HUES64 (cell line): ENCODE measurements around the gene POC5.

Experiments
- H3K27ac ChIP-seq: 2 replicates; pipeline ENCODE4 v1.7.0; 2013; ENCODE audit warnings: low read depth, low read length, inconsistent platforms
- H3K27me3 ChIP-seq: 2 replicates; pipeline ENCODE4 v1.6.1; 2013; ENCODE audit warnings: mild to moderate bottlenecking, low read length; ENCODE audit not compliant: insufficient read depth
- H3K36me3 ChIP-seq: 2 replicates; pipeline ENCODE4 v1.6.1; 2013; ENCODE audit warnings: mild to moderate bottlenecking, low read length; ENCODE audit not compliant: insufficient read depth
- H3K4me1 ChIP-seq: 2 replicates; pipeline ENCODE4 v1.6.1; 2013; ENCODE audit warnings: mild to moderate bottlenecking, low read length, moderate library complexity; ENCODE audit not compliant: insufficient read depth
- H3K4me3 ChIP-seq: 2 replicates; pipeline ENCODE4 v1.5.1; 2013; ENCODE audit warnings: mild to moderate bottlenecking, low read length, moderate library complexity
- H3K9ac ChIP-seq: 2 replicates; pipeline ENCODE4 v1.6.1; 2013; ENCODE audit warnings: mild to moderate bottlenecking, low read depth, low read length
- H3K9me3 ChIP-seq: 2 replicates; pipeline ENCODE4 v1.6.1; 2013; ENCODE audit warnings: low read depth, low read length; ENCODE audit not compliant: insufficient read depth
- WGBS: fragments of 150-250, 120-280 bp; methylation state at CpG from one replicate; pipeline ENCODE4 v1.1.7; 2013; ENCODE audit warnings: missing lambda C conversion rate; 5-methylcytosine and 5-hydroxymethylcytosine counted together

The POC5 gene

GRCh38 chr5:75637949-75638348, 79.3 kb downstream of the POC5 start:
- 93% methylated on average over 1 of the region's 1 CpG for WGBS

GRCh38 chr5:75632321-75632720, 84.9 kb downstream of the POC5 start:
- no peaks in the 10 kb centered on the region for H3K27me3 ChIP-seq
- 31% methylated on average over 1 of the region's 1 CpG for WGBS
- no peaks in the 10 kb centered on the region for H3K4me1 ChIP-seq
- H3K27ac ChIP-seq, result no peak overlapping the region
- H3K36me3 ChIP-seq, result no peaks in the 10 kb centered on the region
- no peak overlapping the region for H3K9ac ChIP-seq
- no peak overlapping the region for H3K4me3 ChIP-seq
- H3K9me3 ChIP-seq, result no peaks in the 10 kb centered on the region

More at GRCh38 chr5:75637949-75638348, 79.3 kb downstream of the POC5 start:
- Histone ChIP-seq H3K9ac (no peak overlapping the region), H3K9me3 (no peaks in the 10 kb centered on the region), H3K4me1 (no peaks in the 10 kb centered on the region), H3K27me3 (no peaks in the 10 kb centered on the region), H3K36me3 (no peaks in the 10 kb centered on the region), H3K4me3 (no peak overlapping the region), H3K27ac (no peak overlapping the region)

- H3K27me3 ChIP-seq, result no peaks in the 10 kb centered on the region
- no peak overlapping the region for H3K27ac ChIP-seq
- no peaks in the 10 kb centered on the region for H3K36me3 ChIP-seq
- WGBS, result 96% methylated on average over 2 of the region's 2 CpGs
- H3K4me3 ChIP-seq, result no peak overlapping the region
- no peaks in the 10 kb centered on the region for H3K9me3 ChIP-seq
- no peaks in the 10 kb centered on the region for H3K4me1 ChIP-seq
- no peak overlapping the region for H3K9ac ChIP-seq
These were observed 86.4 kb downstream of the POC5 start for GRCh38 chr5:75630875-75631274.

- no peaks in the 10 kb centered on the region for H3K27me3 ChIP-seq
- no peak overlapping the region for H3K27ac ChIP-seq
- H3K9me3 ChIP-seq, result no peaks in the 10 kb centered on the region
- WGBS, result 85% methylated on average over 1 of the region's 1 CpG
- no peaks in the 10 kb centered on the region for H3K36me3 ChIP-seq
- no peaks in the 10 kb centered on the region for H3K4me1 ChIP-seq
- no peak overlapping the region for H3K9ac ChIP-seq
- no peak overlapping the region for H3K4me3 ChIP-seq
These were observed 89.4 kb downstream of the POC5 start for GRCh38 chr5:75627801-75628200.

GRCh38 chr5:75626959-75627358, 90.3 kb downstream of the POC5 start:
- H3K36me3 ChIP-seq, result no peaks in the 10 kb centered on the region
- H3K9ac ChIP-seq, result no peak overlapping the region
- no peak overlapping the region for H3K4me3 ChIP-seq
- H3K9me3 ChIP-seq, result no peaks in the 10 kb centered on the region
- no peak overlapping the region for H3K27ac ChIP-seq
- no peaks in the 10 kb centered on the region for H3K27me3 ChIP-seq
- no peaks in the 10 kb centered on the region for H3K4me1 ChIP-seq
